HEK293T (cell line): Measurements from ENCODE around the gene MTERF4.

Source experiments
- BHLHE40 ChIP-seq: fragments of 450-650 bp; IDR thresholded peaks from 2 replicates; pipeline ENCODE4 v1.6.1; 2016; ENCODE audit warnings: mild to moderate bottlenecking, moderate library complexity, borderline replicate concordance
- ELF4 ChIP-seq: fragments of 450-650 bp; IDR thresholded peaks from 2 replicates; pipeline ENCODE4 v1.6.1; 2017; ENCODE audit warnings: antibody characterized with exemption
- FOXA1 ChIP-seq: fragments of 450-650 bp; IDR thresholded peaks from 2 replicates; pipeline ENCODE4 v1.6.1; 2016; ENCODE audit warnings: mild to moderate bottlenecking
- FOXK2 ChIP-seq: fragments of 450-650 bp; IDR thresholded peaks from 2 replicates; pipeline ENCODE4 v1.6.1; 2016; ENCODE audit warnings: mild to moderate bottlenecking
- FOXM1 ChIP-seq: fragments of 450-650 bp; IDR thresholded peaks from 2 replicates; pipeline ENCODE4 v1.6.1; 2017; ENCODE audit warnings: mild to moderate bottlenecking, borderline replicate concordance
- HDGF ChIP-seq: fragments of 450-650 bp; IDR thresholded peaks from 2 replicates; pipeline ENCODE4 v1.6.1; 2017; ENCODE audit warnings: antibody characterized with exemption, borderline replicate concordance
- NFRKB ChIP-seq: fragments of 450-650 bp; IDR thresholded peaks from 2 replicates; pipeline ENCODE4 v1.6.1; 2016; ENCODE audit warnings: mild to moderate bottlenecking, moderate library complexity
- SP1 ChIP-seq: fragments of 450-650 bp; IDR thresholded peaks from 2 replicates; pipeline ENCODE4 v1.6.1; 2017
- SUZ12 ChIP-seq: fragments of 450-650 bp; IDR thresholded peaks from 2 replicates; pipeline ENCODE4 v1.6.1; 2016; ENCODE audit warnings: mild to moderate bottlenecking
- TARDBP ChIP-seq: fragments of 450-650 bp; IDR thresholded peaks from 2 replicates; pipeline ENCODE4 v1.6.1; 2016

- TF ChIP-seq FOXA1 (no peak), BHLHE40 (no peak), HDGF (no peak), FOXK2 (no peak), SUZ12 (no peak), SP1 (no peak), NFRKB (no peak), ELF4 (no peak), FOXM1 (no peak), TARDBP (no peak)
These were observed 9.3 kb upstream of the MTERF4 start for GRCh38 chr2:241111440-241111805.
